Activated T-helper 1 cell treated with anti-CD3 and anti-CD28 coated beads, Interleukin-2, amount 50 U/mL, for 16 hours (primary cell): ENCODE measurements around the gene MACIR.

Source experiments
- DNase-seq, 2 donors: peaks; one replicate each; pipeline ENCODE4 v3.0.0-alpha.2; 2020; ENCODE audit warnings: low read depth in 1 of 2, low spot score in 1 of 2

MACIR gene

DNA sequence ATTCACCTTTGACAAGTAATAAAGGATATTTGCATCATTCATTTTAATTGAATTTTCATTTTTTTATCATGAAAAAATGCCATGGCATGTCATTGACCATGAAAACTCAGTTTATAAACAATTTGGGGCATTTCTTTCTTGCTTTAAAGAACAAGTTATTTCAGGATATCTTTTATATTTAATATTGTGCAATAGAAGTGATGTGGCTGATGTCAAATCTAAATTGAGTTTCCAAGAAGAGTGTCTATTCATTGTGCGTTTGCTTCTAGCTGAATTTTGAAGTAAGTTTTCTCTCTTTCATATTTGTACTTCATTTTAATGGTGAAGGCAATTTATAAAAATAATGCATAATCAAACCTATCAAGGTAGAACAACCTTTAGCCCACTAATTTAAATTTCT, 30.5 kb downstream of the MACIR start:
- no peak for DNase-seq

GRCh38 chr5:103290846-103291245, 32.3 kb downstream of the MACIR start:
- no peak for DNase-seq

DNA sequence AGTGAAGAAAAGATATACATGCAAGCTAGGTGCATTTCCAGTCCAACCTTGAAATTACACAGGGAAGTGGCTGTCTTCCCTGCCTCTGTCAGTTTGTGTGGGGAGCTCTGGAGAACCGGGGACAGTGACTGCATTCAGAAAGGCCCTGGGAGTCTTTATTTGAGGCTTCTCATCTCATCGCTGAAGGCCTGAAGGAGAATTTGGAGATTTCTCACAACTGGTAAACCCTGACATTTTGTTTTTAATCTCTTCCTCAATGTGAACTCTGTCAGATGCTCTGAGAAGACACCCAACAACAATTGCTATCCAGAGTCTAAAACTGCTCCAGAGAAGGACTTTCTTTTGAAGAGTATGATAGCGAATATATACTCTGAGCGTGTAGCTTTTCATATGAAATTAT, 33.0 kb downstream of the MACIR start:
- DNase-seq: no peak

DNA sequence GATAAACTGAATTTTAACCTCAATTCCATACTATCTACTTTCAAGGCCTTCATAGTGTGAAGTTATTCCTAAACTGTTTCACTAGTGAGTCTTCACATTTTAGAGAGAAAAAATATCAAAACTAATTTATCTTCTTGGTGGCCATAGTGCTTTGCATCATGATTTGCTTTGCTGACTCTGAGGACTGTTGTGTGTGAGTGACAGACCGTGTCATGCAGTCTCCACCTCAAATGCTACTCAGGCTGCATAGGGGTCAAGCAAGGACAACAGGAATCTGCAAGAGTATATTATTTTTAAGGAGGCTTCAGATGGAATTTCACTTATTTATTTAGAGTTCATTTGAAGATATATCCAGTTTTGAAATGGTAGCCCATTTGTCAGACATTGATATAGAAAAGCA, 34.5 kb downstream of the MACIR start:
- no peak for DNase-seq

GRCh38 chr5:103293719-103294118, 35.2 kb downstream of the MACIR start:
- no peak for DNase-seq

GRCh38 chr5:103294906-103295305, 36.3 kb downstream of the MACIR start:
- DNase-seq: no peak

DNA sequence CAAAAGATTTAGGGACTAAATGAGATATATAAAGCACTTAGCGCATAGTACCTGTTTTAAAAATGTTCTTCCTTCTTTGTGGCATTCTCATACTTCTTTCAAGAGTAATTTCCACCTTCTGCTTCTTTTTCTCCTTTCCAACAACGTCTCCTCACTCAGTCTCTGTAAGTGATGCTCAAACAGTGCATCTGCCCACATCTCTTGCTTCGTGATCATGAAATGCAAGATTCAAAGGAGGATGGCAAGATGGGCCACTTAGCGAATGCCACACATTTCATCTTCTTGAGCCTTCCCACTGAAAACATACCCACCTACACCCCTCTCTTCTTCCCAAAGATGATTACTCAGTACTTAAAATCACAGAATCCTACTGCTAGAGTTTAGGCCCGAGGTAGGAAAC, 36.9 kb downstream of the MACIR start:
- DNase-seq: no peak

DNA sequence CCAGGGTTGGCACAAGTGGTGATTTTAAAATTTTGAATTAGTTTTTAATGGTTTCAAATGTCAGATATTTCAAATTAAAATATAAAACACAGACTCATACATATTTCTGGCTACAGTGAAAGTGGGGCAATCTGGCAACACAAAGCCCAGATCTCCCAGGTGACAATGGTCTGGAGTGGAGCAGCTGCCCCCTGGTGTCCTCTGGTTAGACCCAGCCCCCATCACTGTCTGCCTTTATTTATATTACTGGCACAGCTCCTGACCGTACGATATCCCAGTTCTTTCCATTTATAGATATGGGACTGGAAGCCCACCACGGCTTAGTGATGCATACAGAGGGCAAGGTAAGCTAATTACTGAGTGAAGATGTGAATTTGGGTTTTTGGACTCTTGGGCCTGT, 37.3 kb downstream of the MACIR start:
- no peak for DNase-seq

DNA sequence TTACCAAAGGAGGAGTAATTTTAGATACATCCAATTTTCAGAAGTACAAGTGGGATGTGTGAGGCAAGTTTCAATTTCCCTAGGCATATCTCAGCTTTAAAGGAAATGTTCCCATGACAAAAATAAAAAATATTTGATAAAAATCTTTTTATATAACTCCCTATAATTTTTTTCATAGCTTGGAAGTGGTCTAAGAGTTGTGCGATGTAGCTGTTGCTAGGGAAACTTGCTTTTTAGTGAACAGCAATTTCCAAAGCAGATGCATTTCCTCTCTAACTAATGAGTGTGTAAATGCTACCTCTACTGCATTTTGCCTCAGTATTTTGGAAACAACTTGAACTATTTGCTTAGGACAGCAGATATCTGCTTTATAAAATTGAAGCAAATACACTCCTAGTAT, 39.6 kb downstream of the MACIR start:
- no peak for DNase-seq

DNA sequence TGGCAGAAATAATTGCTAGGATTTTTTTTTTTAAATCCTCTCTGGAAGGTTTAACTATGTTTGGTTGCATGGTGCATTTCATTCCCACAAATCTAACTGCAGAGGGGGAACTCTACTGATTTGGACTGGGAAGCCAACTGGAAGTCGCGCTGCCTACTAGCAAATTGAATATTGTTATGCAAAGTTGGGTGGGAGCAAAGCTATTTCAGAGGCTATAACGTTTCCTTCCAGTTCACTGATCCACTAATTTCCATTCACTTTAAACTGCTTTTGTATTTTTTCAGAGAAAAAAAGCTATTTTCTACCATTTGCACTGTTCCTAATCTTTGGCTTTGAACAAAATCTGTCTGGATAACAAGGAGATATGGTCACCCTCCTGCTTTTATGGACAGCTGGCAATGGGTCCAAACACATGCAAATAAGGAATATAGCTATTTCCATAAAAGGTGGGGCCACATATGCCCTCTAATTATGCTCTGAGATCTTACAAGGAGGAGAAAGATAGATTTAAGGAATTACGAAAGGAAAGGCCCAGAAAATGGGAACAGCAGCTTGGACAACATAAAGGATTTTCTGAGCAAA, 40.1 kb downstream of the MACIR start:
- DNase-seq: no peak

DNA sequence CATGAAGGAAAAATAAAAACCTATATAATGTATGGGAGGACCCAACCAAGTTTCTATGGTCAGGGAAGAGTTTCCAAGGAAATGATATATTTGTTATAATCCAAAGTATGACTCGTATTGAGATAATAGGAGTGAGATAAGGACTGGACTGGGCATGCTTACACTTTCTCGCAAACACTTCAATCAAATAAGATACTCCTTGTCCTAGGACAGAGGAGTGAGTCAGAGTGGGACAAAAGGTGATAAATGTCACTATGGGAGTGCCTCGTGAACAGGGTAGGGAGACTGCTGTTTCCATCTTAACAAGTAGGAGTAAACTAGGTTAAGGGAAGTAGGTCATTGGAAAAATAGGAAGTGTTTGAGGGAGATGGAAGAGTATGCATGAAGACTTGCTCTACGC, 47.2 kb downstream of the MACIR start:
- no peak for DNase-seq

DNA sequence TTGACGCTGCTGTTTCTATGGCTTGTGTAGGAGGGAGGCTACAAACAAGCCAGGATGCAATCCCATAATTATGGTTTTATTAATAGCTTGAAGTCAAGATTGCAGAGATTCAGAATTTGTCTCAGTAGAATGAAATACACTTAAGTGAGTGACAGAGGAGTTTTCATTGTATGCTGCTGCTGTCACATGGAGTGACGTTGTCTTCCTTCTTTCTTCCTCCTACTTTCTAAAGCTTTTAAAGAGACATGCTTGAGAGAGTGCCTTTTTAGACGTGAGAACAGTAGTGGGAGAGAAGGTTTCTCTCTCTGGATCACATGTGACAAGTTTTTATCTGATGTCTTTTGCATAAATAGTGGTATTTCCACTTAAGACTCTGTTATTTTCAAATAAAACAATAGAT, 48.9 kb downstream of the MACIR start:
- DNase-seq: no peak

- no peak for DNase-seq
Measured at GRCh38 chr5:103308774-103309173, 50.2 kb downstream of the MACIR start.

DNA sequence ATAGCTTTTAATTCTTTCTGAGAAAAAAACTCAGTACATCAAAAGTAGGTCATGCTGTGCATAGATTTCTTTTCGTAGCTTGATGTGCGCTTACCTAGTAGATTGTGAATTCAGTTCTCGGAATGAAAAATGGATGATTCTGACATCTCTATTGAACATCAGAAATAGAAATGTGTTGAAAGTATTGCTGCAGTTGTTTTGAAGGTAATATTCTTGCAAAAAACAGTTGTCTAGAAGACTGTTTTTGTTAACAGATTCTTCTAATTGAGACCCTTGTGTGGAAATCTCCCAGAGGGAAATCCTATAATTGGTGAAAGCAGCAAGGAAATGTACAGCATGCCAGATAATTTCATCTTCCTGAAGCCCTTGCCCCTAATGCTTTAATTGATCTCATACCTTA, 54.5 kb downstream of the MACIR start:
- no peak for DNase-seq

DNA sequence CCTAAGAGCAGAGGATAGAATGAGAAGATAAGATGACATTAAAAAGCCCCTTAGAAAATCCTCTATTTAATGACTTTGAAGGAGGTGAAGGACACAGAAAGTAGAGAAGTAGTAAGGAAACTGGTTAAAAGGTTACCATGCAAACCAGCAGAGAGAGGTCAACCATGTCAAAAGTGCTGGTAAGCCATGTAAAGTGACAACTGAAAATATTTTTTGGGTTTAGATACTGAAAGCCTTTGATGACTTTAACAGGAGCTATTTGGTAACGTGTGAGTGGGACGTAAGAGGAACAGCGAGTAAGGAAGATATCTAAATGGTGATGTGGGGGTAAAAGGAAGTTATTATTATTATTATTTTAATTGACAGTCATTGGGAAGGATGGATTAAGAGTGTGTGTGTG, 56.9 kb downstream of the MACIR start:
- DNase-seq: no peak

DNA sequence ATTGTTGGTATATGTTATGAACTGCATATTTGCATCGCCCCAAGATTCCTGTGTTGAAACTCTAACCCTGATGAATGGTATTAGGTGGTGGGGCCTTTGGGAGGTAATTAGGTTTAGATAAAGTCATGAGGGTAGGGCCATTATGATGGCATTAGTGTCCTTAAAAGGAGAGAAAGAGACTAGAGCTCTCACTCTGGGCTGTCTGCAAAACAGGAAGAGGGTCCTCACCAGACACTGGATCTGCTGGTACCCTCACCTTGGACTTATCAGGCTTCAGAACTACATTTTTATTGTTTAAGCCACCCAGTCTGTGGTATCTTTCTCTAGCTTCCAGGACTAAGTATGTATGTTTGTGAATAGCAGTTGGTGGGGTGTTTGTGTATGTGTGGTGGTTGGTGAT, 68.9 kb downstream of the MACIR start:
- no peak for DNase-seq

GRCh38 chr5:103327893-103328292, 69.3 kb downstream of the MACIR start:
- DNase-seq: no peak
